HepG2 (cell line): ENCODE measurements around the gene PITRM1. TPM values are rescaled to one million over a fixed set of nuclear protein-coding genes. Genes with fewer than 3 reads are reported as not detected.
A peak's percentile ranks its signal among the peaks of the same experiment; 100 is the strongest.

ENCODE experiments used
- EZH2 ChIP-seq: conservative IDR thresholded peaks from 2 replicates; pipeline ENCODE4 v1.6.1; 2012; ENCODE audit warnings: mild to moderate bottlenecking, low read depth, low read length, moderate library complexity
- HBP1 ChIP-seq: IDR thresholded peaks from 2 replicates; pipeline ENCODE4 v1.6.1; 2016; ENCODE audit warnings: low read depth, control low read depth
- RORA ChIP-seq: sonication (generic); formaldehyde crosslinking; IDR thresholded peaks from 2 replicates; pipeline ENCODE4 v1.5.0; 2020; ENCODE audit warnings: mild to moderate bottlenecking, missing genetic modification reagents, moderate library complexity
- TAF1 ChIP-seq: sonication (generic); formaldehyde crosslinking; IDR thresholded peaks from 2 replicates; pipeline ENCODE4 v1.4.0; 2020; ENCODE audit warnings: missing genetic modification reagents
- TEAD2 ChIP-seq: sonication (generic); formaldehyde crosslinking; IDR thresholded peaks from 2 replicates; pipeline ENCODE4 v1.9.0; 2021; ENCODE audit warnings: missing genetic modification reagents
- TRIM24 ChIP-seq: sonication (generic); formaldehyde crosslinking; IDR thresholded peaks from 2 replicates; pipeline ENCODE4 v1.8.0; 2022; ENCODE audit warnings: mild to moderate bottlenecking, missing genetic modification reagents
- YEATS2 ChIP-seq: sonication (generic); formaldehyde crosslinking; IDR thresholded peaks from 2 replicates; pipeline ENCODE4 v1.4.0; 2020; ENCODE audit warnings: missing genetic modification reagents, borderline replicate concordance
- ZBED4 ChIP-seq: sonication (generic); formaldehyde crosslinking; IDR thresholded peaks from 2 replicates; pipeline ENCODE4 v1.4.0; 2020; ENCODE audit warnings: missing genetic modification reagents, borderline replicate concordance
- ZFP62 ChIP-seq: sonication (generic); formaldehyde crosslinking; IDR thresholded peaks from 2 replicates; pipeline ENCODE4 v1.4.0; 2020; ENCODE audit warnings: missing genetic modification reagents
- ZNF674 ChIP-seq: sonication (generic); formaldehyde crosslinking; IDR thresholded peaks from 2 replicates; pipeline ENCODE4 v1.5.0; 2020; ENCODE audit warnings: low read depth, mild to moderate bottlenecking, missing genetic modification reagents
- ZNF781 ChIP-seq: sonication (generic); formaldehyde crosslinking; IDR thresholded peaks from 2 replicates; pipeline ENCODE4 v1.5.1; 2020; ENCODE audit warnings: borderline replicate concordance, mild to moderate bottlenecking, missing genetic modification reagents; ENCODE audit errors: not compliant biosample characterization
- ZNF879 ChIP-seq: sonication (generic); formaldehyde crosslinking; IDR thresholded peaks from 2 replicates; pipeline ENCODE4 v1.8.1; 2023; ENCODE audit warnings: missing genetic modification reagents
- polyA plus RNA-seq, 8 experiments: library from polyadenylated mRNA; depleted of rRNA in 3 of 8; stranded (reverse) in 7 of 8; unstranded in 1 of 8; fragments of >200 nt; fragmentation: Illumina TruSeq in 4 of 8; extraction: Trizol in 4 of 8; gene quantifications; 2 replicates each; pipeline versions ENCODE4 v1.2.1 to v1.2.3, GENCODE V29; 2011 to 2016; ENCODE audit warnings: low read depth in 4 of 8, missing spikeins in 1 of 8, mixed read lengths in 1 of 8; ENCODE audit not compliant: insufficient read depth in 1 of 8
- total RNA-seq, 5 experiments: library from RNA; depleted of rRNA; stranded (reverse); fragments of >200 nt; fragmentation: Illumina TruSeq; extraction: Trizol; gene quantifications; 2 replicates each; pipeline ENCODE4 v1.2.3, GENCODE V29; 2016; ENCODE audit warnings: low read depth in 1 of 5
- TF ChIP-seq, protein P1 (sequence below): IDR thresholded peaks from 2 replicates; pipeline ENCODE4 v1.4.0; 2020; ENCODE audit warnings: mild to moderate bottlenecking, missing genetic modification reagents
- TF ChIP-seq, protein P2 (sequence below): sonication (generic); formaldehyde crosslinking; IDR thresholded peaks from 2 replicates; pipeline ENCODE4 v1.4.0; 2020; ENCODE audit warnings: missing genetic modification reagents
- TF ChIP-seq, protein P3 (sequence below): sonication (generic); formaldehyde crosslinking; IDR thresholded peaks from 2 replicates; pipeline ENCODE4 v1.5.0; 2020; ENCODE audit warnings: mild to moderate bottlenecking, missing genetic modification reagents

The PITRM1 gene
- total and polyA plus RNA-seq, 2 of the 13 experiments (the other 11 are each of a cell fraction or from before 2014, with no cell fraction given) = 16.4 to 29.0 TPM

DNA sequence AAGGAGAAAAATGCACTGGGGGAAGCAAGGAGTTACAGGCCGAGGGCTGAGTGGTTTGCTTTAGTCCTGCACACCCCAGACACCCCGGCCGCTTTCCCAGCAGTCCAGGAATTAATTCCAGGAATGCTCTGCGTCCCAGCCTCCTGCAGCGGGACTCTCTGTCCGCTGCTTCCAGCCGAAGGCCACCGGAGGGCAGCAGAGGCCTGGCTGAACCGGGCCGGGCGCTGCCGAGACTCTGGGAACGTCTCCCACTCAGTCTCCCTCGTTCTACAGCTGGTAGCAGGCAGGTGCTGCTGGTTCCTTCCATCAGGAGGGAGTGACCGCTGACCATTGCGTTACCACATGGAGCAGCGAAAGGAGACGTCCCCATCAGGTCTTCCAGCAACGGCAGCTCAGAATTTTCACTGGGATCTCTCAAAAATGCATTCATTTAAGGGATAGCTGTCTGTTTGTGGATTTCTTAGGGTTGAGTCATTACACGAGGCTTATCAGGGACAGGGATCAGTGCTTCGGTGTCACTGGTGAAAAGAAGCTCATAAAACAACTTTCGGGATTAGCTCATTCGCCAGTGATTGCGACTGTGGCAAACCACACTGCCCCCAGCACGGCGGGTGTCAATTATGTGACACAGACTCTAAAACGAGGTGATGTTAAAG is 24.9 kb upstream of the PITRM1 start (continued):
- TF ChIP-seq ZNF781 (CRISPR knock-in tag) (no peak), TEAD2 (CRISPR knock-in tag) (no peak), ZFP62 (CRISPR knock-in tag) (no peak), EZH2 (peak; percentile 70; the same call in 1 of the 2 replicates), ZNF879 (no peak), RORA (no peak), ZNF674 (no peak), YEATS2 (no peak), HBP1 (CRISPR knock-in tag) (no peak), TAF1 (no peak), ZBED4 (0 out of 2 replicates have a peak, but pooled peaks have one; percentile 35), TRIM24 (CRISPR knock-in tag) (no peak)
- TF ChIP-seq, protein P1, sequence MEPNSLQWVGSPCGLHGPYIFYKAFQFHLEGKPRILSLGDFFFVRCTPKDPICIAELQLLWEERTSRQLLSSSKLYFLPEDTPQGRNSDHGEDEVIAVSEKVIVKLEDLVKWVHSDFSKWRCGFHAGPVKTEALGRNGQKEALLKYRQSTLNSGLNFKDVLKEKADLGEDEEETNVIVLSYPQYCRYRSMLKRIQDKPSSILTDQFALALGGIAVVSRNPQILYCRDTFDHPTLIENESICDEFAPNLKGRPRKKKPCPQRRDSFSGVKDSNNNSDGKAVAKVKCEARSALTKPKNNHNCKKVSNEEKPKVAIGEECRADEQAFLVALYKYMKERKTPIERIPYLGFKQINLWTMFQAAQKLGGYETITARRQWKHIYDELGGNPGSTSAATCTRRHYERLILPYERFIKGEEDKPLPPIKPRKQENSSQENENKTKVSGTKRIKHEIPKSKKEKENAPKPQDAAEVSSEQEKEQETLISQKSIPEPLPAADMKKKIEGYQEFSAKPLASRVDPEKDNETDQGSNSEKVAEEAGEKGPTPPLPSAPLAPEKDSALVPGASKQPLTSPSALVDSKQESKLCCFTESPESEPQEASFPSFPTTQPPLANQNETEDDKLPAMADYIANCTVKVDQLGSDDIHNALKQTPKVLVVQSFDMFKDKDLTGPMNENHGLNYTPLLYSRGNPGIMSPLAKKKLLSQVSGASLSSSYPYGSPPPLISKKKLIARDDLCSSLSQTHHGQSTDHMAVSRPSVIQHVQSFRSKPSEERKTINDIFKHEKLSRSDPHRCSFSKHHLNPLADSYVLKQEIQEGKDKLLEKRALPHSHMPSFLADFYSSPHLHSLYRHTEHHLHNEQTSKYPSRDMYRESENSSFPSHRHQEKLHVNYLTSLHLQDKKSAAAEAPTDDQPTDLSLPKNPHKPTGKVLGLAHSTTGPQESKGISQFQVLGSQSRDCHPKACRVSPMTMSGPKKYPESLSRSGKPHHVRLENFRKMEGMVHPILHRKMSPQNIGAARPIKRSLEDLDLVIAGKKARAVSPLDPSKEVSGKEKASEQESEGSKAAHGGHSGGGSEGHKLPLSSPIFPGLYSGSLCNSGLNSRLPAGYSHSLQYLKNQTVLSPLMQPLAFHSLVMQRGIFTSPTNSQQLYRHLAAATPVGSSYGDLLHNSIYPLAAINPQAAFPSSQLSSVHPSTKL (CRISPR knock-in tag) = peak; percentile 48; the same call in 1 of the 2 replicates
- TF ChIP-seq, protein P2, sequence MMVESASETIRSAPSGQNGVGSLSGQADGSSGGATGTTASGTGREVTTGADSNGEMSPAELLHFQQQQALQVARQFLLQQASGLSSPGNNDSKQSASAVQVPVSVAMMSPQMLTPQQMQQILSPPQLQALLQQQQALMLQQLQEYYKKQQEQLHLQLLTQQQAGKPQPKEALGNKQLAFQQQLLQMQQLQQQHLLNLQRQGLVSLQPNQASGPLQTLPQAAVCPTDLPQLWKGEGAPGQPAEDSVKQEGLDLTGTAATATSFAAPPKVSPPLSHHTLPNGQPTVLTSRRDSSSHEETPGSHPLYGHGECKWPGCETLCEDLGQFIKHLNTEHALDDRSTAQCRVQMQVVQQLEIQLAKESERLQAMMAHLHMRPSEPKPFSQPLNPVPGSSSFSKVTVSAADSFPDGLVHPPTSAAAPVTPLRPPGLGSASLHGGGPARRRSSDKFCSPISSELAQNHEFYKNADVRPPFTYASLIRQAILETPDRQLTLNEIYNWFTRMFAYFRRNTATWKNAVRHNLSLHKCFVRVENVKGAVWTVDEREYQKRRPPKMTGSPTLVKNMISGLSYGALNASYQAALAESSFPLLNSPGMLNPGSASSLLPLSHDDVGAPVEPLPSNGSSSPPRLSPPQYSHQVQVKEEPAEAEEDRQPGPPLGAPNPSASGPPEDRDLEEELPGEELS = 0 out of 2 replicates have a peak, but pooled peaks have one; percentile 17
- TF ChIP-seq, protein P3, sequence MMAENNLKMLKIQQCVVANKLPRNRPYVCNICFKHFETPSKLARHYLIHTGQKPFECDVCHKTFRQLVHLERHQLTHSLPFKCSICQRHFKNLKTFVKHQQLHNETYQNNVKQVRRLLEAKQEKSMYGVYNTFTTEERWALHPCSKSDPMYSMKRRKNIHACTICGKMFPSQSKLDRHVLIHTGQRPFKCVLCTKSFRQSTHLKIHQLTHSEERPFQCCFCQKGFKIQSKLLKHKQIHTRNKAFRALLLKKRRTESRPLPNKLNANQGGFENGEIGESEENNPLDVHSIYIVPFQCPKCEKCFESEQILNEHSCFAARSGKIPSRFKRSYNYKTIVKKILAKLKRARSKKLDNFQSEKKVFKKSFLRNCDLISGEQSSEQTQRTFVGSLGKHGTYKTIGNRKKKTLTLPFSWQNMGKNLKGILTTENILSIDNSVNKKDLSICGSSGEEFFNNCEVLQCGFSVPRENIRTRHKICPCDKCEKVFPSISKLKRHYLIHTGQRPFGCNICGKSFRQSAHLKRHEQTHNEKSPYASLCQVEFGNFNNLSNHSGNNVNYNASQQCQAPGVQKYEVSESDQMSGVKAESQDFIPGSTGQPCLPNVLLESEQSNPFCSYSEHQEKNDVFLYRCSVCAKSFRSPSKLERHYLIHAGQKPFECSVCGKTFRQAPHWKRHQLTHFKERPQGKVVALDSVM (CRISPR knock-in tag) = no peak
